Naive thymus-derived CD4-positive, alpha-beta T cell (primary cell): Measurements from ENCODE around the gene CCR2. TPM values are rescaled to one million over a fixed set of nuclear protein-coding genes. Genes with fewer than 3 reads are reported as not detected.

Experiments
- ATAC-seq: fragments of 150-1000 bp; cut with Tn5 transposase; 2 replicates; pipeline ENCODE4 v1.10.0; 2021; ENCODE audit warnings: mild to moderate bottlenecking, moderate library complexity
- CTCF ChIA-PET: fragments of 350-600 bp; sonication (Branson Sonifier 250); formaldehyde crosslinking; loops from one replicate; lab custom pipeline; 2021; ENCODE audit warnings: antibody characterized with exemption; lab: Charles Lee
- POLR2A ChIA-PET: fragments of 350-600 bp; sonication (Branson Sonifier 250); formaldehyde crosslinking; loops from one replicate; lab custom pipeline; 2021; ENCODE audit warnings: antibody characterized with exemption, inconsistent platforms; lab: Charles Lee
- DNase-seq, 9 donors: peaks; one replicate each; pipeline versions ENCODE4 v3.0.0 to v3.0.0-alpha.2; 2020 to 2022; ENCODE audit warnings: mixed read lengths in 1 of 9
- H3K27ac ChIP-seq: one replicate; pipeline ENCODE4 v1.7.0; 2013; ENCODE audit warnings: mild to moderate bottlenecking, low read depth, low read length, moderate library complexity
- H3K27me3 ChIP-seq, 2 donors: one replicate each; pipeline ENCODE4 v1.7.0; 2013; ENCODE audit warnings: low read length in 2 of 2, mild to moderate bottlenecking in 2 of 2, moderate library complexity in 2 of 2; ENCODE audit not compliant: control insufficient read depth in 2 of 2, insufficient read depth in 2 of 2
- H3K36me3 ChIP-seq, 3 experiments: 1 replicate in 2 of 3; 2 replicates in 1 of 3; pipeline ENCODE4 v1.7.0; 2013; ENCODE audit warnings: low read length in 3 of 3, mild to moderate bottlenecking in 3 of 3, moderate library complexity in 1 of 3; ENCODE audit not compliant: insufficient read depth in 3 of 3, control insufficient read depth in 2 of 3
- H3K4me1 ChIP-seq, 2 donors: one replicate each; pipeline ENCODE4 v1.7.0; 2013; ENCODE audit warnings: low read length in 2 of 2, mild to moderate bottlenecking in 2 of 2, moderate library complexity in 1 of 2; ENCODE audit not compliant: control insufficient read depth in 2 of 2, insufficient read depth in 2 of 2
- H3K4me3 ChIP-seq: 2 replicates; pipeline ENCODE4 v1.7.0; 2013; ENCODE audit warnings: mild to moderate bottlenecking, low read length
- H3K9me3 ChIP-seq, 3 experiments: 1 replicate in 2 of 3; 2 replicates in 1 of 3; pipeline ENCODE4 v1.7.0; 2013; ENCODE audit warnings: low read length in 3 of 3; ENCODE audit not compliant: control insufficient read depth in 2 of 3
- H3K27ac Mint-ChIP-seq, 9 donors: one replicate each; pipeline ENCODE4 v1.8.0; 2020 to 2022; ENCODE audit warnings: mixed read lengths in 9 of 9, mild to moderate bottlenecking in 8 of 9, moderate library complexity in 5 of 9, inconsistent platforms in 2 of 9
- H3K27me3 Mint-ChIP-seq, 5 donors: one replicate each; pipeline ENCODE4 v1.8.0; 2021 to 2022; ENCODE audit warnings: mixed read lengths in 5 of 5, mild to moderate bottlenecking in 1 of 5
- H3K36me3 Mint-ChIP-seq, 5 donors: one replicate each; pipeline ENCODE4 v1.8.0; 2020 to 2022; ENCODE audit warnings: mixed read lengths in 5 of 5, mild to moderate bottlenecking in 3 of 5, inconsistent platforms in 1 of 5
- H3K4me1 Mint-ChIP-seq, 7 donors: one replicate each; pipeline ENCODE4 v1.8.0; 2020 to 2022; ENCODE audit warnings: mixed read lengths in 7 of 7, mild to moderate bottlenecking in 3 of 7, inconsistent platforms in 1 of 7
- H3K4me3 Mint-ChIP-seq, 10 donors: one replicate each; pipeline ENCODE4 v1.8.0; 2020 to 2022; ENCODE audit warnings: mild to moderate bottlenecking in 10 of 10, mixed read lengths in 10 of 10, moderate library complexity in 6 of 10, inconsistent platforms in 2 of 10
- H3K9me3 Mint-ChIP-seq, 11 donors: one replicate each; pipeline ENCODE4 v1.8.0; 2020 to 2022; ENCODE audit warnings: mixed read lengths in 11 of 11, mild to moderate bottlenecking in 4 of 11, inconsistent platforms in 1 of 11, moderate library complexity in 1 of 11
- intact Hi-C, 2 donors: fragments of 100-400 bp; cut with micrococcal nuclease; formaldehyde crosslinking; loops; one replicate each; pipeline ENCODE4 v1.15.1; 2023
- polyA plus RNA-seq, 2 donors: library from polyadenylated mRNA; unstranded; fragments of 300-500 nt; fragmentation: Illumina TruSeq; gene quantifications; one replicate each; pipeline ENCODE4 v1.2.3, GENCODE V29; 2021
- total RNA-seq, 6 experiments: library from RNA in 5 of 6; stranded (reverse) in 5 of 6; gene quantifications; 1 replicate in 5 of 6; 2 replicates in 1 of 6; pipeline ENCODE4 v1.2.3 and lab custom pipeline; 2021 to 2026

The CCR2 gene
- total and polyA plus RNA-seq, 7 experiments from 2014 or later: 0.13 to 34.9 (median 1.4) TPM; not detected in 1

GRCh38 chr3:46337911-46338310 is 16.0 kb upstream of the CCR2 start:
- ChIA-PET POLR2A (no interaction called here), CTCF (no interaction called here)
- intact Hi-C loops: no loop called here
- DNase-seq: no peak
- H3K4me3 ChIP-seq: no peak overlapping the region
- ATAC-seq: no peak
- H3K27me3 Mint-ChIP-seq: peaks cover 0 to 11% (median 0%) of the 10 kb centered on the region in 5 donors
- H3K4me1 ChIP-seq: peaks cover 0 to 12% of the 10 kb centered on the region in 2 donors
- H3K9me3 Mint-ChIP-seq: peaks cover 8 to 35% (median 21%) of the 10 kb centered on the region in 11 donors
- H3K27ac ChIP-seq: no peak overlapping the region
- no peaks in the 10 kb centered on the region for H3K27me3 ChIP-seq
- H3K27ac Mint-ChIP-seq: no peak overlapping the region
- peaks cover 0 to 7% (median 0%) of the 10 kb centered on the region in 7 donors for H3K4me1 Mint-ChIP-seq
- H3K36me3 Mint-ChIP-seq: peaks cover 3 to 25% (median 14%) of the 10 kb centered on the region in 5 donors
- H3K4me3 Mint-ChIP-seq: no peak overlapping the region
- H3K36me3 ChIP-seq: no peaks in the 10 kb centered on the region
- H3K9me3 ChIP-seq: peaks cover 0 to 20% (median 0%) of the 10 kb centered on the region in 3 experiments

GRCh38 chr3:46338840-46339239 is 15.1 kb upstream of the CCR2 start:
- Histone ChIP-seq H3K9me3 (peaks cover 0 to 20% (median 0%) of the 10 kb centered on the region in 3 experiments), H3K4me1 (peaks cover 0 to 7% of the 10 kb centered on the region in 2 donors), H3K4me3 (no peak overlapping the region), H3K27ac (no peak overlapping the region), H3K27me3 (no peaks in the 10 kb centered on the region), H3K36me3 (no peaks in the 10 kb centered on the region)
- Mint-ChIP-seq H3K4me1 (peaks cover 0 to 7% (median 0%) of the 10 kb centered on the region in 7 donors), H3K9me3 (peaks cover 8 to 35% (median 21%) of the 10 kb centered on the region in 11 donors), H3K36me3 (peaks cover 3 to 26% (median 14%) of the 10 kb centered on the region in 5 donors), H3K27me3 (peaks cover 0 to 6% (median 0%) of the 10 kb centered on the region in 5 donors), H3K4me3 (no peak overlapping the region), H3K27ac (no peak overlapping the region)
- no peak for ATAC-seq
- ChIA-PET POLR2A (no interaction called here), CTCF (no interaction called here)
- no peak for DNase-seq
- intact Hi-C loops: no loop called here

- CTCF ChIA-PET: no interaction called here
- H3K36me3 Mint-ChIP-seq: peaks cover 3 to 41% (median 8%) of the 10 kb centered on the region in 5 donors
- Histone ChIP-seq H3K4me1 (peaks cover 11 to 19% of the 10 kb centered on the region in 2 donors), H3K36me3 (no peaks in the 10 kb centered on the region), H3K4me3 (no peak overlapping the region), H3K27ac (no peak overlapping the region), H3K27me3 (no peaks in the 10 kb centered on the region), H3K9me3 (peaks cover 0 to 8% (median 0%) of the 10 kb centered on the region in 3 experiments)
- H3K27me3 Mint-ChIP-seq: peaks cover 0 to 9% (median 0%) of the 10 kb centered on the region in 5 donors
- H3K4me1 Mint-ChIP-seq: peaks cover 12 to 22% (median 19%) of the 10 kb centered on the region in 7 donors
- ATAC-seq (no peak), DNase-seq (no peak)
- intact Hi-C loops: no loop called here
- H3K9me3 Mint-ChIP-seq: peaks cover 5 to 23% (median 14%) of the 10 kb centered on the region in 11 donors
- H3K27ac Mint-ChIP-seq: no peak overlapping the region
- POLR2A ChIA-PET: no interaction called here
- no peak overlapping the region for H3K4me3 Mint-ChIP-seq
These were observed 9.4 kb upstream of the CCR2 start for GRCh38 chr3:46344476-46344875.

GRCh38 chr3:46348823-46349482 is 5.0 kb upstream of the CCR2 start:
- no peaks in the 10 kb centered on the region for H3K36me3 ChIP-seq
- ChIA-PET POLR2A (interaction anchor here (1.0 kb wide), 1 partner anchor 11 kb away, joined by 3 read pairs; no protein-coding TSS in a partner anchor), CTCF (no interaction called here)
- Mint-ChIP-seq H3K4me3 (peak overlapping the region; percentile 22 to 82 (median 73)), H3K27me3 (peaks cover 0 to 26% (median 0%) of the 10 kb centered on the region in 5 donors), H3K9me3 (peaks cover 0 to 17% (median 4%) of the 10 kb centered on the region in 11 donors), H3K27ac (peak overlapping the region; percentile 4 to 92 (median 71)), H3K4me1 (peaks cover 47 to 65% (median 64%) of the 10 kb centered on the region in 7 donors), H3K36me3 (peaks cover 0 to 35% (median 4%) of the 10 kb centered on the region in 5 donors)
- ATAC-seq (peak; percentile 45), DNase-seq (no peak)
- H3K27ac ChIP-seq: no peak overlapping the region
- no peak overlapping the region for H3K4me3 ChIP-seq
- no peaks in the 10 kb centered on the region for H3K27me3 ChIP-seq
- peaks cover 35 to 52% of the 10 kb centered on the region in 2 donors for H3K4me1 ChIP-seq
- intact Hi-C loops: loop anchor here in 1 of 2 donors (1.0 to 2.0 kb wide), 2 partner anchors 20 to 69 kb away; no protein-coding TSS in a partner anchor
- H3K9me3 ChIP-seq: no peaks in the 10 kb centered on the region

GRCh38 chr3:46349484-46350261 is 4.2 kb upstream of the CCR2 start:
- H3K36me3 ChIP-seq: no peaks in the 10 kb centered on the region
- peaks cover 0 to 27% (median 0%) of the 10 kb centered on the region in 5 donors for H3K27me3 Mint-ChIP-seq
- intact Hi-C loops: loop anchor here in 1 of 2 donors (1.0 to 5.0 kb wide), 3 partner anchors 19 to 69 kb away; no protein-coding TSS in a partner anchor
- no peaks in the 10 kb centered on the region for H3K27me3 ChIP-seq
- peaks cover 51 to 71% (median 71%) of the 10 kb centered on the region in 7 donors for H3K4me1 Mint-ChIP-seq
- peak overlapping the region in 9 of 10 donors; percentile 57 to 82 (median 74) for H3K4me3 Mint-ChIP-seq
- peaks cover 0 to 33% (median 4%) of the 10 kb centered on the region in 5 donors for H3K36me3 Mint-ChIP-seq
- H3K9me3 ChIP-seq: no peaks in the 10 kb centered on the region
- peak overlapping the region; percentile 7 for H3K4me3 ChIP-seq
- DNase-seq (peak in 6 of 9 donors; percentile 17 to 44 (median 25)), ATAC-seq (peak; percentile 32)
- peak overlapping the region; percentile 4 to 92 (median 71) for H3K27ac Mint-ChIP-seq
- CTCF ChIA-PET: interaction anchor here (1.3 to 1.7 kb wide), 3 partner anchors 19 to 73 kb away, joined by 3 to 4 read pairs (median 3); no protein-coding TSS in a partner anchor
- peaks cover 42 to 52% of the 10 kb centered on the region in 2 donors for H3K4me1 ChIP-seq
- H3K27ac ChIP-seq: no peak overlapping the region
- POLR2A ChIA-PET: interaction anchor here (1.0 kb wide), 1 partner anchor 10 kb away, joined by 3 read pairs; no protein-coding TSS in a partner anchor
- peaks cover 0 to 13% (median 4%) of the 10 kb centered on the region in 11 donors for H3K9me3 Mint-ChIP-seq

- Histone ChIP-seq H3K4me3 (no peak overlapping the region), H3K9me3 (no peaks in the 10 kb centered on the region), H3K4me1 (peaks cover 47 to 52% of the 10 kb centered on the region in 2 donors), H3K36me3 (no peaks in the 10 kb centered on the region), H3K27ac (no peak overlapping the region), H3K27me3 (no peaks in the 10 kb centered on the region)
- Mint-ChIP-seq H3K27me3 (peaks cover 0 to 31% (median 0%) of the 10 kb centered on the region in 5 donors), H3K27ac (peak overlapping the region in 6 of 9 donors; percentile 4 to 92 (median 52)), H3K4me1 (peaks cover 51 to 77% (median 75%) of the 10 kb centered on the region in 7 donors), H3K36me3 (peaks cover 0 to 36% (median 3%) of the 10 kb centered on the region in 5 donors), H3K9me3 (peaks cover 0 to 13% (median 4%) of the 10 kb centered on the region in 11 donors), H3K4me3 (peak overlapping the region; percentile 50 to 82 (median 72))
- CTCF ChIA-PET: interaction anchor here (1.3 to 1.7 kb wide), 3 partner anchors 19 to 73 kb away, joined by 3 to 4 read pairs (median 3); no protein-coding TSS in a partner anchor
- DNase-seq: no peak
- intact Hi-C loops: loop anchor here in 1 of 2 donors (5.0 kb wide), 1 partner anchor 53 kb away; no protein-coding TSS in a partner anchor
- ATAC-seq: peak; percentile 44
- POLR2A ChIA-PET: interaction anchor here (1.2 kb wide), 1 partner anchor 18 kb away, joined by 4 read pairs; no protein-coding TSS in a partner anchor
These were observed 3.7 kb upstream of the CCR2 start for GRCh38 chr3:46350262-46350565.
